Ishikawa (cell line): ENCODE data around the gene CHERP.

Experiments
- CEBPB ChIP-seq: IDR thresholded peaks from 2 replicates; pipeline ENCODE4 v1.6.1; 2012
- CREB1 ChIP-seq: IDR thresholded peaks from 2 replicates; pipeline ENCODE4 v1.6.1; 2012; ENCODE audit warnings: low read depth
- EGR1 ChIP-seq: IDR thresholded peaks from 2 replicates; pipeline ENCODE4 v1.6.1; 2012
- EP300 ChIP-seq: IDR thresholded peaks from 2 replicates; pipeline ENCODE4 v1.6.1; 2012; ENCODE audit warnings: borderline replicate concordance
- FOXM1 ChIP-seq: IDR thresholded peaks from 2 replicates; pipeline ENCODE4 v1.6.1; 2012; ENCODE audit warnings: low read depth, borderline replicate concordance
- MAX ChIP-seq: IDR thresholded peaks from 2 replicates; pipeline ENCODE4 v1.6.1; 2012
- NFIC ChIP-seq: IDR thresholded peaks from 2 replicates; pipeline ENCODE4 v1.6.1; 2012
- RAD21 ChIP-seq: IDR thresholded peaks from 2 replicates; pipeline ENCODE4 v1.6.1; 2012; ENCODE audit warnings: low read depth
- REST ChIP-seq: IDR thresholded peaks from 2 replicates; pipeline ENCODE4 v1.6.1; 2012; ENCODE audit warnings: low read depth, mild to moderate bottlenecking
- TAF1 ChIP-seq: IDR thresholded peaks from 2 replicates; pipeline ENCODE4 v1.6.1; 2012; ENCODE audit warnings: low read depth, mild to moderate bottlenecking
- TCF12 ChIP-seq: IDR thresholded peaks from 2 replicates; pipeline ENCODE4 v1.6.1; 2012; ENCODE audit warnings: low read depth
- TEAD4 ChIP-seq: IDR thresholded peaks from 2 replicates; pipeline ENCODE4 v1.6.1; 2012
- USF1 ChIP-seq: IDR thresholded peaks from 2 replicates; pipeline ENCODE4 v1.6.1; 2012
- YY1 ChIP-seq: IDR thresholded peaks from 2 replicates; pipeline ENCODE4 v1.6.1; 2012; ENCODE audit warnings: low read depth
- ZBTB7A ChIP-seq: IDR thresholded peaks from 2 replicates; pipeline ENCODE4 v1.6.1; 2012; ENCODE audit warnings: low read depth

Gene CHERP

GRCh38 chr19:16588824-16589577, 46.8 kb upstream of the CHERP start:
- TF ChIP-seq TCF12 (no peak), EP300 (no peak), FOXM1 (no peak), NFIC (peak; percentile 65), USF1 (no peak), CEBPB (no peak)

- TF ChIP-seq MAX (no peak), EP300 (no peak), NFIC (no peak), CEBPB (no peak), USF1 (no peak), CREB1 (no peak), RAD21 (no peak), TCF12 (no peak), TAF1 (no peak), EGR1 (no peak), TEAD4 (no peak), REST (no peak), FOXM1 (no peak), ZBTB7A (no peak)
Observed at GRCh38 chr19:16587833-16588823, 45.9 kb upstream of the CHERP start.

GRCh38 chr19:16586991-16587832, 45.0 kb upstream of the CHERP start:
- TF ChIP-seq CEBPB: no peak
- TF ChIP-seq EP300: no peak
- TF ChIP-seq CREB1: no peak
- TF ChIP-seq EGR1: no peak
- no peak for TF ChIP-seq FOXM1
- TF ChIP-seq YY1: no peak
- TF ChIP-seq TAF1: no peak

- TF ChIP-seq CEBPB (no peak), EGR1 (no peak), TCF12 (no peak), EP300 (no peak), YY1 (no peak), TAF1 (no peak), ZBTB7A (no peak), NFIC (no peak), MAX (no peak), FOXM1 (no peak), USF1 (no peak), RAD21 (no peak), TEAD4 (no peak), REST (no peak), CREB1 (no peak)
Observed at GRCh38 chr19:16586477-16586871, 44.2 kb upstream of the CHERP start.
